Panc1 (cell line): ENCODE measurements around the gene SLX4IP. TPM values are rescaled to one million over a fixed set of nuclear protein-coding genes. Genes with fewer than 3 reads are reported as not detected.

ENCODE experiments used
- ATAC-seq: fragments of 200-7000 bp; cut with Tn5 transposase; 2 replicates; pipeline ENCODE4 v1.9.1; 2020; ENCODE audit warnings: mild to moderate bottlenecking, moderate library complexity
- BruUV-seq: library from RNA; stranded (reverse); fragments of 400-500 nt; replicated peaks from 2 replicates; lab custom pipeline; 2021; lab: Mats Ljungman, UMichigan
- CTCF ChIA-PET: fragments of 300-600 bp; sonication (Branson Sonifier 250); formaldehyde crosslinking; loops from one replicate; lab custom pipeline; 2022; ENCODE audit warnings: antibody characterized with exemption; lab: Charles Lee
- POLR2A ChIA-PET: fragments of 300-600 bp; sonication (Branson Sonifier 250); formaldehyde crosslinking; loops from one replicate; lab custom pipeline; 2022; ENCODE audit warnings: antibody characterized with exemption; lab: Charles Lee
- DNase-seq: peaks from one replicate; pipeline ENCODE4 v3.0.0-alpha.2; 2010; ENCODE audit warnings: low read depth, low spot score
- H3K27ac ChIP-seq: 2 replicates; pipeline ENCODE4 v1.5.1; 2011; ENCODE audit warnings: mild to moderate bottlenecking, low read length, inconsistent platforms
- H3K27me3 ChIP-seq: fragments of 200-500 bp; sonication (Bioruptor generic); 2 replicates; pipeline ENCODE4 v1.6.0; 2014; ENCODE audit warnings: low read length, inconsistent platforms; ENCODE audit not compliant: control insufficient read depth, insufficient read depth
- H3K36me3 ChIP-seq: fragments of 200-500 bp; sonication (Bioruptor generic); 2 replicates; pipeline ENCODE4 v1.5.1; 2014; ENCODE audit warnings: inconsistent platforms, mild to moderate bottlenecking, low read length, moderate library complexity; ENCODE audit not compliant: control insufficient read depth, insufficient read depth
- H3K4me1 ChIP-seq: 2 replicates; pipeline ENCODE4 v1.5.1; 2011; ENCODE audit warnings: inconsistent platforms, mild to moderate bottlenecking, low read length, moderate library complexity; ENCODE audit not compliant: control insufficient read depth, insufficient read depth
- H3K4me3 ChIP-seq, 2 experiments: 2 replicates each; pipeline ENCODE4 v1.5.1; 2011 to 2012; ENCODE audit warnings: low read depth in 2 of 2, low read length in 2 of 2, mild to moderate bottlenecking in 2 of 2, inconsistent platforms in 1 of 2, moderate library complexity in 1 of 2
- H3K9me3 ChIP-seq: fragments of 200-500 bp; sonication (Bioruptor generic); 2 replicates; pipeline ENCODE4 v1.5.1; 2014; ENCODE audit warnings: low read depth, mild to moderate bottlenecking, inconsistent platforms, low read length, moderate library complexity; ENCODE audit not compliant: control insufficient read depth, insufficient read depth
- POLR2AphosphoS5 ChIP-seq: IDR thresholded peaks from 2 replicates; pipeline ENCODE4 v1.6.1; 2012; ENCODE audit warnings: mild to moderate bottlenecking, low read depth, low read length, moderate library complexity
- SIN3A ChIP-seq: IDR thresholded peaks from 2 replicates; pipeline ENCODE4 v1.6.1; 2012; ENCODE audit warnings: low read depth, mild to moderate bottlenecking, low read length, moderate library complexity, borderline replicate concordance; ENCODE audit not compliant: insufficient read depth
- TCF7L2 ChIP-seq: IDR thresholded peaks from 2 replicates; pipeline ENCODE4 v1.6.1; 2011; ENCODE audit warnings: mild to moderate bottlenecking, low read depth, low read length, inconsistent platforms
- in situ Hi-C: cut with HindIII; loops from 2 replicates; pipeline ENCODE4 v1.10.0; 2016; ENCODE audit warnings: low sequenced_read_pairs, low pct_unique_long_range_greater_than_20kb
- intact Hi-C: fragments of 100-400 bp; cut with micrococcal nuclease; formaldehyde crosslinking; loops from one replicate; pipeline ENCODE4 v1.10.0; 2022; ENCODE audit not compliant: unreplicated experiment
- total RNA-seq: library from RNA; stranded (reverse); gene quantifications from one replicate; pipeline ENCODE4 v1.2.1, GENCODE V29; 2021; ENCODE audit not compliant: unreplicated experiment
- TF ChIP-seq, protein P1 (sequence below): fragments of 450-650 bp; IDR thresholded peaks from 2 replicates; pipeline ENCODE4 v1.5.1; 2017; ENCODE audit warnings: mild to moderate bottlenecking
- TF ChIP-seq, protein P2 (sequence below), 2 experiments: IDR thresholded peaks; 2 replicates each; pipeline ENCODE4 v1.6.1; 2011 to 2012; ENCODE audit warnings: low read depth in 2 of 2, control low read depth in 1 of 2, low read length in 1 of 2, mild to moderate bottlenecking in 1 of 2, moderate library complexity in 1 of 2; ENCODE audit not compliant: insufficient read depth in 1 of 2

The SLX4IP gene
- total RNA-seq, 1 experiment from 2014 or later = 5.4 TPM

DNA sequence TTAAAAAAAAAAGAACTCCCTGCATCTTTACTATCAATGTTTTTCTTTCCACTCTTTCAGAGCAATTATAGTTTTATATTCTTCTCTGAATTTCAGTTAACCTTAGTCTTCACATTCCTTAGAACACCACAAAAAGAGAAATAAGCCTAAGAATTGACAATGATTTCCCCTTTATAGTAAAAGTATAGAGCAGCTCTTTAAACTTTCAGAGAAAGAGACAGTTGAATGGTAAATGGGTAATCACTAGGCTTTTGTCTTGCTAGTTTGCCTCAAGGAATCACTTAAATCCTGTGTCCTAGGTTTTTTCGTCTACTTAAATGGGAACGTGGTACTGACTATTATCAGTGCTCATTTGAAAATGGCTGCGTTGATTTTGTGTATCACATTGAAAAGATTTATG is 31.8 kb downstream of the SLX4IP start:
- in situ Hi-C loops = no loop called here
- no peak for ATAC-seq

DNA sequence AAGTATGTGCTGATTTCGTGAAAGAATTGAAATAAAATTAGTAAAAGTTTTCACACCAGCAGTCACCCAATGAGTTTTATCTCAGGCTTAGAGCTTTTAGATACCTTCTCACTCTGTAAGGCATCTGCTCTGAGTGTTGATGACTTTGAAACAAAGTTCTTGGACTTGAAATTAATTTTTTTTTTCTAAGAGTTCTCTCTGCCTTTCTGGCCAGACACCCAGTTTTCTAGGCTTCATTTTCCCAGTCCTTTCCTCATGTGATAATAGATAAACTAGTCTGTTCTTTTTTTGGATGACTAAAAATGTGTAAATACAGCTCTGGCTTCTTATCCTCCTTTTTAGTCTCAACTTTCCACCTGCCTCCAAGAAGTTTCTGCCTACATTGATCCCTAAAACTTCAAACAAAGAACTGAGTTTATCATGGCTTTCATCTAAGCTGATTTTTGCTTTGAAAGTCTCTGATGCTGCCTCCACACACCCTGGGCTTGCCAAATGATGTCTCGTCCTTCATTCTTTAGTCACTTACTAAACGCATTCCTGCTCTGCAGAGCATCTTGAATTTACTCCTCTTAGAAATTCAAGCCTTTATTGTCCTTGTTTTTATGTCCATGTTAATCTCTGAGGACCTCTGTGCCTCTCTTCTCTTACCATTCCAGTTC is 32.7 kb downstream of the SLX4IP start:
- ChIA-PET CTCF (no interaction called here), POLR2A (no interaction called here)
- intact Hi-C loops = loop anchor here (10.0 kb wide), 1 partner anchor 807 kb away; no protein-coding TSS in a partner anchor
- Histone ChIP-seq H3K9me3 (no peaks in the 10 kb centered on the region), H3K27ac (no peak overlapping the region), H3K36me3 (no peaks in the 10 kb centered on the region), H3K4me1 (no peaks in the 10 kb centered on the region), H3K4me3 (no peak overlapping the region), H3K27me3 (no peaks in the 10 kb centered on the region)
- DNase-seq (no peak), ATAC-seq (no peak)
- in situ Hi-C loops = no loop called here
- no peak for TF ChIP-seq SIN3A
- no peak for TF ChIP-seq TCF7L2
- TF ChIP-seq POLR2AphosphoS5 = no peak
- TF ChIP-seq, protein P1, sequence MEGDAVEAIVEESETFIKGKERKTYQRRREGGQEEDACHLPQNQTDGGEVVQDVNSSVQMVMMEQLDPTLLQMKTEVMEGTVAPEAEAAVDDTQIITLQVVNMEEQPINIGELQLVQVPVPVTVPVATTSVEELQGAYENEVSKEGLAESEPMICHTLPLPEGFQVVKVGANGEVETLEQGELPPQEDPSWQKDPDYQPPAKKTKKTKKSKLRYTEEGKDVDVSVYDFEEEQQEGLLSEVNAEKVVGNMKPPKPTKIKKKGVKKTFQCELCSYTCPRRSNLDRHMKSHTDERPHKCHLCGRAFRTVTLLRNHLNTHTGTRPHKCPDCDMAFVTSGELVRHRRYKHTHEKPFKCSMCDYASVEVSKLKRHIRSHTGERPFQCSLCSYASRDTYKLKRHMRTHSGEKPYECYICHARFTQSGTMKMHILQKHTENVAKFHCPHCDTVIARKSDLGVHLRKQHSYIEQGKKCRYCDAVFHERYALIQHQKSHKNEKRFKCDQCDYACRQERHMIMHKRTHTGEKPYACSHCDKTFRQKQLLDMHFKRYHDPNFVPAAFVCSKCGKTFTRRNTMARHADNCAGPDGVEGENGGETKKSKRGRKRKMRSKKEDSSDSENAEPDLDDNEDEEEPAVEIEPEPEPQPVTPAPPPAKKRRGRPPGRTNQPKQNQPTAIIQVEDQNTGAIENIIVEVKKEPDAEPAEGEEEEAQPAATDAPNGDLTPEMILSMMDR = no peak
- TF ChIP-seq, protein P2, sequence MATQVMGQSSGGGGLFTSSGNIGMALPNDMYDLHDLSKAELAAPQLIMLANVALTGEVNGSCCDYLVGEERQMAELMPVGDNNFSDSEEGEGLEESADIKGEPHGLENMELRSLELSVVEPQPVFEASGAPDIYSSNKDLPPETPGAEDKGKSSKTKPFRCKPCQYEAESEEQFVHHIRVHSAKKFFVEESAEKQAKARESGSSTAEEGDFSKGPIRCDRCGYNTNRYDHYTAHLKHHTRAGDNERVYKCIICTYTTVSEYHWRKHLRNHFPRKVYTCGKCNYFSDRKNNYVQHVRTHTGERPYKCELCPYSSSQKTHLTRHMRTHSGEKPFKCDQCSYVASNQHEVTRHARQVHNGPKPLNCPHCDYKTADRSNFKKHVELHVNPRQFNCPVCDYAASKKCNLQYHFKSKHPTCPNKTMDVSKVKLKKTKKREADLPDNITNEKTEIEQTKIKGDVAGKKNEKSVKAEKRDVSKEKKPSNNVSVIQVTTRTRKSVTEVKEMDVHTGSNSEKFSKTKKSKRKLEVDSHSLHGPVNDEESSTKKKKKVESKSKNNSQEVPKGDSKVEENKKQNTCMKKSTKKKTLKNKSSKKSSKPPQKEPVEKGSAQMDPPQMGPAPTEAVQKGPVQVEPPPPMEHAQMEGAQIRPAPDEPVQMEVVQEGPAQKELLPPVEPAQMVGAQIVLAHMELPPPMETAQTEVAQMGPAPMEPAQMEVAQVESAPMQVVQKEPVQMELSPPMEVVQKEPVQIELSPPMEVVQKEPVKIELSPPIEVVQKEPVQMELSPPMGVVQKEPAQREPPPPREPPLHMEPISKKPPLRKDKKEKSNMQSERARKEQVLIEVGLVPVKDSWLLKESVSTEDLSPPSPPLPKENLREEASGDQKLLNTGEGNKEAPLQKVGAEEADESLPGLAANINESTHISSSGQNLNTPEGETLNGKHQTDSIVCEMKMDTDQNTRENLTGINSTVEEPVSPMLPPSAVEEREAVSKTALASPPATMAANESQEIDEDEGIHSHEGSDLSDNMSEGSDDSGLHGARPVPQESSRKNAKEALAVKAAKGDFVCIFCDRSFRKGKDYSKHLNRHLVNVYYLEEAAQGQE (IDR thresholded peaks at IDR 0.05; ENCODE audit: insufficient read depth in 1 of 2, low read depth in 2 of 2, low read length in 1 of 2) = no peak
- no TSS peak for BruUV-seq

More for the DNA sequence above, 31.8 kb downstream of the SLX4IP start:
- no peak for DNase-seq
- TF ChIP-seq POLR2AphosphoS5 (no peak), TCF7L2 (no peak), SIN3A (no peak)
- TF ChIP-seq, protein P2 (IDR thresholded peaks at IDR 0.05; ENCODE audit: insufficient read depth in 1 of 2, low read depth in 2 of 2, low read length in 1 of 2) = no peak
- TF ChIP-seq, protein P1 = no peak
- no peaks in the 10 kb centered on the region for H3K27me3 ChIP-seq
- no peak overlapping the region for H3K4me3 ChIP-seq
- BruUV-seq = no TSS peak
- POLR2A ChIA-PET = no interaction called here
- CTCF ChIA-PET = no interaction called here
- intact Hi-C loops = loop anchor here (10.0 kb wide), 1 partner anchor 808 kb away; no protein-coding TSS in a partner anchor
- no peaks in the 10 kb centered on the region for H3K4me1 ChIP-seq
- no peaks in the 10 kb centered on the region for H3K36me3 ChIP-seq
- no peaks in the 10 kb centered on the region for H3K9me3 ChIP-seq
- H3K27ac ChIP-seq = no peak overlapping the region; the same call in 1 of the 2 replicates
